Measurements from ENCODE around the gene ACOT8.
"Not testable (repeated sequence)": the region's sequence is repeated elsewhere in the genome, so short reads cannot be mapped to it uniquely, and the experiment has no call there.

Gene ACOT8

DNA sequence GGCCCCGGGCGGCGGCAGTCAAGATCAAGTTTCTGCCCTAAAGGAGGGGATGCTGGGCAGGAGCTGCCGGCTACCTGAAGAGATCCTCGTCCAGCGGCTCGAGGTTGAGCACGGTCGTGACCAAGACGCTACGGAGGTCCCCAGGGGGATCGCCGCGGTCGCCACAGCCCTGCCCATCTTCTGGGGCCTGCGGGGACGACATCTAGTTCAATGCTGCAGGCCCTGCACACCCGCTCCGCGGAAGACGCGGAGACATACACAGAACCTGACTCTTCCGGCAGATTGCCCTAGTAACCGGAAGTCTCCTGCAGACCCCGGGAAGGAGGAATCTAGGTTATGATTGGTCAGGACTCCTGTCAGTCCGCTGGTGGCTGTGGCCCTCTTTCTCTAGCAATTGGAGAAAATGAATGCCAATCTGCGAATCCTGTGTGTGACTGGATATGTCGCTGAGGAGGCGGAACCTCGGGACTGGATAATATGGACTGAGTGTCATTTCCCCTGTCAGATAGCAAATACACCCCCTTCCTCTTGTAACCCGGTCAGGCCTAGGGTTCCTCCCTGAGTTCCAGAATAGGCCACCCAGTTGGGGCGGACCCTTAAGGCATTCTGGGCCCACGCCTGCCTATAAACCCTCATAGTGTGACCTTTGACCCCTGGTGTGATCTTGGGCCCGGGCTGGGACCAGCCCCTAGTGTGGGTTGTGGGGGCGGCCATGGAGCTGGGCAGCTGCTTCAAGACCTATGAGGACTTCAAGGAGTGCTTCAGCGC is at the start of gene ACOT8, which contains the start of gene ZSWIM3:
ACOT8 (minus strand) TSS at position 279 of the 768 bp plus-strand sequence; CDS start at position 202, 77 bp downstream.
ZSWIM3 (plus strand) TSS at position 501 of the 768 bp plus-strand sequence; CDS start at position 713, 212 bp downstream.
- peak; percentile 75 to 93 for DNase-seq (ENCODE audit: extremely low read depth in 1 of 2, low read depth in 1 of 2)

GRCh38 chr20:45905505-45906079 is 48.4 kb upstream of the ACOT8 start:
- no peak for DNase-seq (ENCODE audit: extremely low read depth in 1 of 2, low read depth in 1 of 2)

DNA sequence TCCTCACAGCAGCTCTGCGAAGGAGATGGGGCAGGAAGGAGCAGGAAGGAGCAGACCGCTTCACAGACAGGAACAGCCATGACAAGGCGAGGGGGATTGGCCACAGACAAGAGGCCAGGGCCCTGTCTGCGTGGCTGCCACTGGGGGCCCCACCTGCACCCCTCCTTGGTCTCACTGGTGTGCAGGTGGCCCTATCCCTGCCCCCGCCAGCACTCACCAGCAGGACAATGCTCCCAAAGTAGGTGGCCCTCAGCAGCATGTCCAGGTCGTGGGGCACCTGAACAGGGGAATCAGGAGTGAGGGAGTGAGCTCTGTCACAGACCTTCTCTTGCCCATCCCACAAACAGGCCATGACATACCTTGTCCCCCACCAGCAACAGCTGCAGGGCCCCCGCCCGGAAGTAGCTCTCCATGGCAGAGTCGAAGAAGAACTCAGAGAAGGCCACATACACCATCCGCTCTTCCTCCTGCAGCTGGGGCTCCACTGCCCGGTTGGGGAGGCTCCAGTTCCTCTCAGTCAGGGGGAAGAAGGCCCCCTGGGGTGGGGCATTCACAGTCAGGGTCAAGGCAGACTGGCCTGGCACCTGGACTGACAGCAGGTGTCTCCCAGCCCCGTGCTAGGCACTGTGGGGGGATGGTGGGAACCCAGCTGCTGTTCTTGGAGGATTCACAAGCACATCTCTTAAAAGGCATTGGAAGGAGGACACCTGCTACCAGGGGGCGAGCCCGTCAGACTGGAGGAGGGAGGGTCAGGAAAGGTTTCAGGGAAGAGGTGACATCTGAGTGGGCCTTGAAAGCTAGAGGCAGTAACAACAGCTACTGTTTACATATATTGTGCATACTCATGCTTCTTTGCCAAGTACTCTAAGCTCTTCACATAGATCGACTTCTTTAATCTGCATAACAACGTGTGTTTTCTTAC is 47.7 kb upstream of the ACOT8 start:
- no peak for DNase-seq (ENCODE audit: extremely low read depth in 1 of 2, low read depth in 1 of 2)

GRCh38 chr20:45902199-45902701 is 45.1 kb upstream of the ACOT8 start:
- DNase-seq (ENCODE audit: extremely low read depth in 1 of 2, low read depth in 1 of 2) = no peak

DNA sequence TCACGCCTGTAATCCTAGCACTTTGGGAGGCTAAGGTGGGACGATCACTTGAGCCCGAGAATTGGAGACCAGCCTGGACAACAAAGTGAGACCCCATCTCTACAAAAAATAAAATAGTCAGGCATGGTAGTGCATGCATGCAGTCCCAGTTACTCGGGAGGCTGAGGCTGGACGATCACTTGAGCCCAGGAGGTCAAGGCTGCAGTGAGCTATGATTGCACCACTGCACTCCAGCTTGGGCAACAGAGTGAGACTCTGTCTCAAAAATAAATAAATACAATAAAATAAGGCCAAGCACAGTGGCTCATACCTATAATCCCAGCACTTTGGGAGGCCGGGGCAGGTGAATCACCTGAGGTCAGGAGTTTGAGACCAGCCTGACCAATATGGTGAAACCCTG is 44.1 kb upstream of the ACOT8 start:
- not testable (repeated sequence) for DNase-seq (ENCODE audit: extremely low read depth in 1 of 2, low read depth in 1 of 2)

DNA sequence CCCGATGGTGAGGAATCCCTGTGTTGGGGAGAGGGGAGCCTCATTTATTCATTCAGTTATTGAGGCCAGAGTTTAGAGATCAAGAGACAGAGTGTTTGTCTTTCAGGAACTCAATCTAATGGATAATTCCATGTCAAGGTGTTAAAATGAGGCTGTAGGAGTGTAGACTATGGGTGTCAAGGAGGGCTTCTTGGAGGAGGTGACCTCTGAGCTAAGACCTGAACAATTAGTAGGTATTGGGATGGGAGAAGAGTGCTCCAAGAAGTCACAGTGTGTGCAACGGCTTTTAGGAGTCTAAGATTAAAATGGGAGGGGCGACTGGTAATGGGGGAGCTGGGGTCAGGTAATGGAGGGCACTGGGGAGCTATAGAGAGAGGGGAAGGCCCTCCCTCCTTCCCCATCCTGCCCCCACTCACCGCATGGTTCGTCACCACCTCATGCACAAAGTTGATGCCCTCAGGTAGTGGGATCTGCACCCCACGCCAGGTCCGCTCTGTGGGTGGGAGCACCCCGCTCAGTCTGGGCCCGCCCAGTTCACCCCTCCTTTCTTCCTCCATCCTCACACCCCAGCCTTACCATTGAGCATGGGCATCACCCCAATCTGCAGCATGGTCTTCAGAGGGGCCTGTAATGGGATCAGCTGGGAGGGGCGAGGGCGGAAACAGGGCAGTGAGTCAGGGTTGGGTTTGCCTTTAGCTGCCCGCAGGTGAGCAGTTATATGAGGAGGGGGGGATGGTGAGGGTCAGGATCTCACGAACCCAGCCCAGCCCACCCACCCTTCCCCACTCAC is 42.0 kb upstream of the ACOT8 start:
- DNase-seq (ENCODE audit: extremely low read depth in 1 of 2, low read depth in 1 of 2) = no peak

- no peak for DNase-seq (ENCODE audit: extremely low read depth in 1 of 2, low read depth in 1 of 2)
Observed at GRCh38 chr20:45898285-45898684, 41.1 kb upstream of the ACOT8 start.

GRCh38 chr20:45897692-45898091 is 40.5 kb upstream of the ACOT8 start:
- no peak for DNase-seq (ENCODE audit: extremely low read depth in 1 of 2, low read depth in 1 of 2)

- DNase-seq (ENCODE audit: extremely low read depth in 1 of 2, low read depth in 1 of 2) = no peak
Observed at GRCh38 chr20:45897289-45897688, 40.1 kb upstream of the ACOT8 start.

DNA sequence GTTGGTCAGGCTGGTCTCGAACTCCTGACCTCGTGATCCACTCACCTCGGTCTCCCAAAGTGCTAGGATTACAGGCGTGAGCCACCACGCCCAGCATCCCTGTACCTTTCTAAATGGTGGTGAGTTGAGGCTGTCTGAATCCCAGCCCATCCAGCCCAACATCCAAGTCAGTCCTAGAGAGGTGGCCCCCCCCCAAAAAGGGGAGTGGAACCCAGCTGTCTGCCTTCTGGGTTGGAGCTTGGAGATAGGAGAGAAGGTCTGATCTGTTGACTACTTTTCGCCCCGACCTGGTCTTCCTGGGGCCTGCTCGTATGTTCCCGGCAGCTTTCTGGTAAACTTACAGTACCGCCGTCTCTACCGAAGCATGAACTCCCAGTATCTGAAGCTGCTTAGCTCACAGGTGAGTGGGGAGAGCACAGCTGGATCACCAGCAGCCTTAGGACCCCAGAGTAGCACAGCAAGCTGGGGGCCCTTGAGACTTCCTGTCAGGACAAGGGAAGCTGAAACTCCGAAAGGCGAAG is 39.5 kb upstream of the ACOT8 start:
- no peak for DNase-seq (ENCODE audit: extremely low read depth in 1 of 2, low read depth in 1 of 2)

GRCh38 chr20:45894797-45895196 is 37.6 kb upstream of the ACOT8 start:
- no peak for DNase-seq (ENCODE audit: extremely low read depth in 1 of 2, low read depth in 1 of 2)

GRCh38 chr20:45893831-45894230 is 36.6 kb upstream of the ACOT8 start:
- DNase-seq (ENCODE audit: extremely low read depth in 1 of 2, low read depth in 1 of 2) = no peak

- DNase-seq (ENCODE audit: extremely low read depth in 1 of 2, low read depth in 1 of 2) = peak in 1 of 2 donors; percentile 33
Observed at GRCh38 chr20:45892828-45893500, 35.8 kb upstream of the ACOT8 start.

DNA sequence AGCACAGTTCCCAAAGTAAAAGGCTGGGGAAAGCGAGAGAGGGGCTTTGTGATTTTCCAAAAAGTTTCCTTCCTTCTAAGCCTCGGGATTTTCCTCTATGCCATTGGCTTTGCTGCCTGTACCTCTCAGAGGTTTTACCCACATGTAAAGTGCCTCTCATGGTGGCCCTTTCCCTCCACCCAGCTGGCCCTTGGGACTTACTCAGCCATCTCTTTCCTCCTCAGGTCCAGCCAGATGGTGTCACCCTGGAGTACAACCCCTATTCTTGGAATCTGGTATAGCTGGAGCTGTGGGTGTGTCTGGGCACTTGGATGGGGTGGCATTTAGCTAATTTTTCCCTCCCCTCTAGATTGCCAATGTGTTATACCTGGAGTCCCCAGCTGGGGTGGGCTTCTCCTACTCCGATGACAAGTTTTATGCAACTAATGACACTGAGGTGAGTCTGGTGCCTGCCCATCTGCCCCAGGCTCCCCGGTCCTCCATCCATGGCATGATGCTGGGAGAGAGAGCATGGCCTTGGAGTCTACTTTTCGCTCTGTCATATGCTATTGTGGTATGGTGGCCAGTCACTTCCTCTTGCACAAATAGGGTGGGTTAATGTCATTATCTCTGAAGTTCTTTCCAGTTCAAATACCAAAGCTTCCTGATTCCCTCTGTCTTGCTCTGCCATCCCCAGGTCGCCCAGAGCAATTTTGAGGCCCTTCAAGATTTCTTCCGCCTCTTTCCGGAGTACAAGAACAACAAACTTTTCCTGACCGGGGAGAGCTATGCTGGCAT is 35.0 kb upstream of the ACOT8 start:
- no peak for DNase-seq (ENCODE audit: extremely low read depth in 1 of 2, low read depth in 1 of 2)

GRCh38 chr20:45890985-45891983 is 34.1 kb upstream of the ACOT8 start, which contains the start of the genes CTSA and NEURL2:
Gene CTSA, plus strand, starts transcription at chr20:45891335. Its CDS starts 234 bp downstream, at chr20:45891569.
Gene NEURL2, minus strand, starts transcription at chr20:45891208. Its CDS starts 217 bp downstream, at chr20:45890991.
- DNase-seq (ENCODE audit: extremely low read depth in 1 of 2, low read depth in 1 of 2) = peak; percentile 70 to 82

- peak in 1 of 2 donors; percentile 37 for DNase-seq (ENCODE audit: extremely low read depth in 1 of 2, low read depth in 1 of 2)
Observed at GRCh38 chr20:45890077-45890984, 33.1 kb upstream of the ACOT8 start.

Data from stimulated activated CD8-positive, alpha-beta memory T cell treated with anti-CD3 and anti-CD28 coated beads, Interleukin-7, amount 100 ng/mL, for 48 hours (primary cell).